AG04449 (cell line): ENCODE data around the gene RALB.

Source experiments
- CTCF ChIA-PET: fragments of 350-600 bp; formaldehyde crosslinking; extraction: SDS; loops from one replicate; lab custom pipeline; 2021; ENCODE audit warnings: antibody characterized with exemption; lab: Yijun Ruan, JAX
- POLR2A ChIA-PET: fragments of 400-600, 350-600 bp; formaldehyde crosslinking; extraction: SDS; loops from one replicate; lab custom pipeline; 2020; ENCODE audit warnings: antibody characterized with exemption, inconsistent platforms; lab: Yijun Ruan, JAX
- DNase-seq: peaks from one replicate; pipeline ENCODE4 v3.0.0-alpha.2; 2010; ENCODE audit warnings: low read depth, low spot score
- H3K4me3 ChIP-seq: 2 replicates; pipeline ENCODE4 v1.5.1; 2011; ENCODE audit warnings: low read depth, mild to moderate bottlenecking, control low read depth, low read length
- TF ChIP-seq, protein P1 (sequence below): IDR thresholded peaks from one replicate; pipeline ENCODE4 v1.5.1; 2011; ENCODE audit warnings: mild to moderate bottlenecking, moderate library complexity, low read length, control low read depth, inconsistent platforms; ENCODE audit not compliant: insufficient read depth; ENCODE audit errors: missing control alignments

The RALB gene

GRCh38 chr2:120323807-120324399 is 71.3 kb downstream of the RALB start:
- no peak for DNase-seq
- CTCF ChIA-PET = interaction anchor here (0.8 to 6.1 kb wide), 8 partner anchors 9 to 756 kb away, joined by 3 to 44 read pairs (median 9); no protein-coding TSS in a partner anchor
- H3K4me3 ChIP-seq = no peak overlapping the region
- POLR2A ChIA-PET = no interaction called here
- TF ChIP-seq, protein P1, sequence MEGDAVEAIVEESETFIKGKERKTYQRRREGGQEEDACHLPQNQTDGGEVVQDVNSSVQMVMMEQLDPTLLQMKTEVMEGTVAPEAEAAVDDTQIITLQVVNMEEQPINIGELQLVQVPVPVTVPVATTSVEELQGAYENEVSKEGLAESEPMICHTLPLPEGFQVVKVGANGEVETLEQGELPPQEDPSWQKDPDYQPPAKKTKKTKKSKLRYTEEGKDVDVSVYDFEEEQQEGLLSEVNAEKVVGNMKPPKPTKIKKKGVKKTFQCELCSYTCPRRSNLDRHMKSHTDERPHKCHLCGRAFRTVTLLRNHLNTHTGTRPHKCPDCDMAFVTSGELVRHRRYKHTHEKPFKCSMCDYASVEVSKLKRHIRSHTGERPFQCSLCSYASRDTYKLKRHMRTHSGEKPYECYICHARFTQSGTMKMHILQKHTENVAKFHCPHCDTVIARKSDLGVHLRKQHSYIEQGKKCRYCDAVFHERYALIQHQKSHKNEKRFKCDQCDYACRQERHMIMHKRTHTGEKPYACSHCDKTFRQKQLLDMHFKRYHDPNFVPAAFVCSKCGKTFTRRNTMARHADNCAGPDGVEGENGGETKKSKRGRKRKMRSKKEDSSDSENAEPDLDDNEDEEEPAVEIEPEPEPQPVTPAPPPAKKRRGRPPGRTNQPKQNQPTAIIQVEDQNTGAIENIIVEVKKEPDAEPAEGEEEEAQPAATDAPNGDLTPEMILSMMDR = no peak

GRCh38 chr2:120324933-120325332 is 72.3 kb downstream of the RALB start:
- no peak overlapping the region for H3K4me3 ChIP-seq
- ChIA-PET POLR2A (no interaction called here), CTCF (interaction anchor here (1.2 to 6.1 kb wide), 5 partner anchors 11 to 356 kb away, joined by 3 to 44 read pairs (median 20); no protein-coding TSS in a partner anchor)
- no peak for DNase-seq
- TF ChIP-seq, protein P1 = no peak

GRCh38 chr2:120326066-120326465 is 73.4 kb downstream of the RALB start:
- no peak for DNase-seq
- CTCF ChIA-PET = interaction anchor here (1.2 to 6.1 kb wide), 2 partner anchors 13 to 16 kb away, joined by 3 to 44 read pairs; no protein-coding TSS in a partner anchor
- no peak overlapping the region for H3K4me3 ChIP-seq
- POLR2A ChIA-PET = no interaction called here
- TF ChIP-seq, protein P1 = no peak

GRCh38 chr2:120330946-120331822 is 78.5 kb downstream of the RALB start:
- no peak for DNase-seq
- POLR2A ChIA-PET = no interaction called here
- no peak overlapping the region for H3K4me3 ChIP-seq
- TF ChIP-seq, protein P1 = no peak
- CTCF ChIA-PET = interaction anchor here (1.0 to 6.3 kb wide), 3 partner anchors 13 to 350 kb away, joined by 3 to 29 read pairs (median 3); no protein-coding TSS in a partner anchor

- TF ChIP-seq, protein P1 = no peak
- CTCF ChIA-PET = interaction anchor here (0.9 to 6.3 kb wide), 4 partner anchors 12 to 349 kb away, joined by 3 to 29 read pairs (median 3); no protein-coding TSS in a partner anchor
- POLR2A ChIA-PET = no interaction called here
- no peak overlapping the region for H3K4me3 ChIP-seq
- DNase-seq = no peak
These were observed 79.3 kb downstream of the RALB start for GRCh38 chr2:120331903-120332302.

GRCh38 chr2:120332384-120332783 is 79.7 kb downstream of the RALB start:
- POLR2A ChIA-PET = no interaction called here
- DNase-seq = no peak
- no peak overlapping the region for H3K4me3 ChIP-seq

More at GRCh38 chr2:120332384-120332783, 79.7 kb downstream of the RALB start:
- TF ChIP-seq, protein P1 = no peak
- CTCF ChIA-PET = interaction anchor here (0.9 to 6.3 kb wide), 4 partner anchors 12 to 348 kb away, joined by 3 to 29 read pairs (median 3); no protein-coding TSS in a partner anchor
